ENCODE results near the gene RAVER1.

DNA sequence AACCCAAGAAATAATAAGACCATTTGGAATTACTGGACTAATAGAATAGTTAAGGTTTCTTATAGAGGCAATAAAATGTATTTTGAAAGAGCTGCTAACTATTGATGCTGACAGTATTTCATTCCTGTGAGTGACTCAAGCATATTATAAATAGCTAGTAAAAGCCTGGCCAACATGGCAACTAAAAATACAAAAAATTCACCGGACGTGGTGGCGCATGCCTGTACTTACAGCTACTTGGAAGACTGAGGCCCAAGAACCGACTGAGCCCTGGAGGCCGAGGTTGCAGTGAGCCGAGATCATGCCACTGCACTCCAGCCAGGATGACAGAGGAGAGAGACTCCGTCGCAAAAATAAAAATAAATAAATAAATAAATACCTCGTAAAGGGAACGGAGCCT lies 11.5 kb upstream of the RAVER1 start:
- TF ChIP-seq CTCF (conservative IDR thresholded peaks at IDR 0.05; ENCODE audit: low read length): no peak
- no peak for TF ChIP-seq EZH2phosphoT487 (IDR thresholded peaks at IDR 0.05; ENCODE audit: borderline replicate concordance)

Measured in Loucy (cell line).